Activated T-helper 1 cell treated with anti-CD3 and anti-CD28 coated beads, Interleukin-2, amount 50 U/mL, for 16 hours (primary cell): ENCODE data around the gene COL18A1.

Experiments used
- DNase-seq, 2 donors: peaks; one replicate each; pipeline ENCODE4 v3.0.0-alpha.2; 2020; ENCODE audit warnings: low read depth in 1 of 2, low spot score in 1 of 2

Gene COL18A1

DNA sequence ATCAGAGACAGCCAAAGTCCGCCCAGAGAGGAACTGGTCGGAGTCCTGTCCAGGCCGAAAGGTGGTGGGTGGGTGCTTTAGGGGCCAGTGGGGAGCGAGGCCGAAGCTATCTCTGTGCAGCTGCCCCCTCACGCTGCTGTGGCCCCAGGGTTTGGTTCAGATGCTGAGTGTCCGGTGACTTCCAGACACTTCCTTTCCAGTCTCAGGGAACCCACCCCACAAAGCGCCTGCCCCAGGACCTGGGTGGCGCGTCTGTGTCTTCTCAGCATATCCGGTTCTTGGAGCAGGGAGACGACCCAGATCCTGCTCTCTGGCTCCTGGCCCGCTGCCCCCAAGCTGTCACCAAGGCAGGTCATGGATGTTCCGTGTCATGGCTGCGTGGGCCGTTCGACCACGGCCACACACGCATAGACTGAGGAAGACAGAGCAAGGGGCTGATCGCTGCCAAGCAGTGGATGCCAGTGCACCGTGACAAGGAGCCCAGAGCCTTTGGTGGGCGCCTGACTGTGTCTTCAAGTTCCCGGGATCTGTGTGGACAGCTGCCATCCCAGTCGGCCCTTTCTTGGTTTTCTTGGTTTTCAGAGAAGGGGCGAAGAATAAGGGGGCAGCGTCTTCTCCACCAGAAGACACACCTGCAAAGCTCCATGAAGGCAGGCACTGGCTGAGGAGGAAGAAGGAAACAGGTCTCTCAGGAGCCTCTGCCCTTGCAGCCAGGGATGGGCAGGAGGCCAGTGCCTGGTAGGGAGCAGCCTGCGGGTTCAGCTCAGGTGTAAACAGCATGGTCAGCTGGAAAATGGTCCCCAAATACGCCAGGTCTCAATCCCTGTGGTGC lies 22.9 kb upstream of the COL18A1 start:
- no peak for DNase-seq

DNA sequence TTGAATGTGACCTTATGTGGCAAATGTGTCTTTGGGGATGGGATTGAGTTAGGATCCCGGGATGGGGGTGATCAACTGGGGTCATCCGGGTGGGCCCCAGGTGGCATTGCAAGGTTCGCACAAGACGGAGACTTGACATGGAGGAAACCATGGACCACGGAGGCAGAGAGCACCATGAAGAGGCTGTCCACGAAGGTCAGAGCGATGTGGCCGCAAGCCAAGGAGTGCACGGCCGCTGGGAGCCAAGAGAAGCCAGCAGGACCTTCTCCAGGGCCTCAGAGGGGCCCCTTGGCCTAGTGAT lies 22.3 kb upstream of the COL18A1 start:
- DNase-seq = no peak

DNA sequence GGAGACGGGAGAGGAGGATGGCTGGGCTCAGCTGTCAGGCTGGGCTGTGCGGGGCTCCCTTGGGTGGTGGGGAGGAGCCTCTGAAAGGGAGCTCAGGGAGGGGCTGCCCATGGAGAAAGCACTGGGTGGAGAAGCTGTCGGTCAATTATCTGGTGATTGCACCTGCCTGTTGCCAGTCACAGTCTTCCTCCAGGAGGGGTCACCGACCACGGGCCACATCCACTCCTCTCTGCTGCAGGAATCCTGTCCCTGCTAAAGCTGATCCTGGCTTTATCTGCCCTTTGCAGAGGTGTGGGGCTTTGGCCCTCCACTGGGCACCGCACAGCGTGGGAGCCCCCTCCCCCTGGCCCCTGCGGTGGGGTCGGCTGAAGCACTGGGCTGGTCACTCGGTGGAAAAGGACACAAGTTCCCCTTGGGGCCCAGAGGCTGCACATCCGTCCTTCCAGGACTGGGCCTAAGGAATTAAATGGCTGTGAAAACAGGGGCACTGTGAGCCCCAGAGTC lies 21.8 kb upstream of the COL18A1 start:
- DNase-seq = no peak

- DNase-seq = no peak
Measured at GRCh38 chr21:45383615-45384201, 21.3 kb upstream of the COL18A1 start.

- no peak for DNase-seq
Measured at GRCh38 chr21:45384656-45385548, 20.1 kb upstream of the COL18A1 start.

DNA sequence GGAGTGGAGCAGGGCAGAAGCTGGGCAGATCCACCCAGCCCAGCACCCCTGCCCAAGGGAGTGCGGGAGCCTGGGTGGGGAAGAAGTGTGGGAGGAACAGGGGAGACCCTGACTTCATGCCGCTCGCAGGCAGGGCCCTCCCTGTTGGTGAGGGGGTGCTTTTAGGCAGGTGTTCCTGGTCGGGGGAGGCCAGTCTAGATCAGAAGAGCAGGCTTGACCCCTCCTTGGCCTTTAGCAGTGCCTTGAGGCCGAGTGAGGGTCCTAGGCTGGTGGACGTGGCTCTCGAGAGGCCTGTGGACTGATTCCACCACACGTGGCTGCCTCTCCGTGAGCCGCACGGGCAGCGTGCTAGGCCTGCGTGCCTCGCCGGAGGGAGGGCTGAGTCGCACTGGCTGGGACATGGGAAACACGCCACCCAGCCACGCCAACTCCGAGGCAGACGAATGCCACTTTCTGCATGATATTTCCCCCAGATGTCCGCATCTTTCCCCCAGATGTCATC lies 19.4 kb upstream of the COL18A1 start:
- no peak for DNase-seq

DNA sequence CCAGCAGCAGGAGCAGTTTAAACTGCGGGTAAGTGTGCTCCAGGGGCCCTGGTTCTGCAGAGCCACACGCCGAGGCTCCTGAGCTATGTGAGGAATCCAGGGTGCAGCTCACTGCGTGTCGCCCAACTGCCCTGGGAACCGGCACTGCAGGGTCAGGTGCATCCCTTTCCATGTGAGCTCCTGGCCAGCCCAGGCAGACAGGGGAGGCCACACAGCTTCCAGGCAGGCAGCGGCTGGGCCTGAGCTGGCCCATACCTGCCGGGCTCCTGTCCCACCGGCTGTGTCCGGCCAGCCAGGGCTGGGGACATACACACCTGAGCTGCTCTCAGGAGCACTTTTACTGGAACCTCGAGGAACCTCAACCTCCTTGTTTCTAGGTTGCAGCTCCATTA lies 18.6 kb upstream of the COL18A1 start:
- DNase-seq = no peak

DNA sequence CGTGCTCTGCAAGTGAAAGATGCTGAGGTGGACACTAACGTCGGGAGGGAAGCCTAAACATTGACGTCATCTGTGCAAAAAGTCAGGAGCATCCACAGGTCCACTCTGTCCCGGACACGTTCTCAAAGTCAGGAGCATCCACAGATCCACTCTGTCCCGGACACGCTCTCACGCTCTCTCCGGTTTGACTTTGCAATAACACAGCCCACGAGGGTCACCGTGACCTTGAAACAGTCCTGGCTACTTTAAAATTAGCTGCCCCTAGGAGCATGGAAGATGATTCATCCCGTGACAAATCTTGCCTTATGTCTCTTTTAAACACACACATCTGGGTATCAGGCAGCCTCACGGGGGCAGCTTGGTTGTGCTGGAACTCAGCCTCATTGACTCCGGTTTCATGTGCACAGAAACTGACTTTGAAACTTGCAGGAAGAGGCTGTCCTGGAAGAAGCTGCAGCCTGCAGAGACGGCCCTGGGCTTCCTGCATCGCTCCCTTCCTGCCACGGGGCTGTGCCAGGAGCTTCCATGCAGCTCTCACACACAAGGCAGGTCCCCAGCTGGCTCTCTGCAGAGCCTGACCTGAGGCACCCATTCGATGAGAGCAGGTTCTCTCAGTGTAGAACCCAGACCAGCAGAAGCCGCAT lies 18.1 kb upstream of the COL18A1 start:
- no peak for DNase-seq

- no peak for DNase-seq
Measured at GRCh38 chr21:45387506-45387905, 17.5 kb upstream of the COL18A1 start.

- DNase-seq = no peak
Measured at GRCh38 chr21:45388011-45388521, 16.9 kb upstream of the COL18A1 start.

DNA sequence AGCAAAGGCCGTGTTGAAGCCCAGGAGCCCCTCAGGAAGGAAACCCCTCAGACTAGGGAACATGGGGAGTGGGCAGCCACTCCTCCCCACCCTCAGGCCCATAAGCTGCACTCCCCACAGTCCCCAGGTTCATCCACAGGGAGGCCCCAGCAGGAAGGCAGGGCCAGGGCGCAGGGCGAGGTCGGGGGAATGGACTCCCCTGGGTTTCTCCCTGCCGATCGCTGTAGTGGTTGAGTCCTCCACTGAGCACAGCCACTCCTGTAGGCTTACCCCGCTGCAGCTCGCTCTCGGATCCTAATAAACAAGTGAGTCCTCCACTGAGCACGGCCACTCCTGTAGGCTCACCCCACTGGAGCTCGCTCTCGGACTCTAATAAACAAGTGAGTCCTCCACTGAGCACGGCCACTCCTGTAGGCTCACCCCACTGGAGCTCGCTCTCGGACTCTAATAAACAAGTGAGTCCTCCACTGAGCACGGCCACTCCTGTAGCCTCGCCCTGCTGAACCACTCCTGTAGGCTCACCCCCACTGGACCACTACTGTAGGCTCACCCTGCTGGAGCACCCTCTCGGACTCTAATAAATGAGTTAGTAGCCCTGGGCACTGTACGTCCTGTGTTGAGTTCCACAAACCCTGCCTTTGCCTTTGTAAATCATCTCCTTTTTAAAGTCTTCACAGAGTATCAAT lies 16.2 kb upstream of the COL18A1 start:
- no peak for DNase-seq

GRCh38 chr21:45390121-45390751 lies 14.7 kb upstream of the COL18A1 start:
- no peak for DNase-seq

DNA sequence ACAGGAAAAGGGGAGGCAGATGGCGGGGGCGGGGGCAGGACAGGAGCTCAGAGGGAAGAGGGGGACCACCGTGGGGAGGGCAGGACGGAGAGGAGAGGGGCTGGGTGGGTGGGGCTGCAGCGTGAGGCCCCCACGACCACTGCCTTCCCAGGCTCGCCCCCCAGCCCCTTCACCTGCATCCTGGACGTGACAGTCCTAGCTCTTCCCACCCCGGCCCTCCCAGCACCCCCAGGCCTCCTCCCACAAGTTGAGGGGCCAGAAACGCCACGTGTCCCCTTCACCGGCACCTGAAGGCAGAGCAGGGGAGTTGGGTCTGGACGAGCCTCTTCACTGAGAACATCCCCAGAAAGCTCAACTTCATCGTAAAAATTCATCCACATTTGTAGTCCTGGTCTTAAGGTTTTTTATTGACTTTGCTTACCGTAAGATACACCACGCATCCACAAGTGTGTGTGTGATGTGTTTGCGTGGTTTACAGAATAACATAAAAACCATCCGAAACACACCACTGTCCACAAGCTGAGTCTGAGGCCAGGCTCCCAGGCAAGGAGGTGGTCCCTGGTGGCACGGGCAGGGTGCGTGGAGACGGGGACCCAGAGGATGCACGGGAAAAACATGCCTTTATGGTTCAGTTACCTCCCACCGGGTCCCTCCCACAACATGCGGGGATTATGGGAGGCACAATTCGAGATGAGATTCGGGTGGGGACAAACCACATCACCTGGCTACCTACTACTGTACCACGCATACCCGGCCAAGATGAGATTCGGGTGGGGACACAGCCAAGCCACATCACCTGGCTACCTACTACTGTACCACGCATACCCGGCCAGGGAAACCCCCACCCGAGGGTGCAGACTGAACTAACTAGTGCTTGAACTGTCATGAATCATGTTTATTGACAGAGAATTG lies 13.9 kb upstream of the COL18A1 start:
- no peak for DNase-seq

- no peak for DNase-seq
Measured at GRCh38 chr21:45391743-45392572, 13.0 kb upstream of the COL18A1 start.

DNA sequence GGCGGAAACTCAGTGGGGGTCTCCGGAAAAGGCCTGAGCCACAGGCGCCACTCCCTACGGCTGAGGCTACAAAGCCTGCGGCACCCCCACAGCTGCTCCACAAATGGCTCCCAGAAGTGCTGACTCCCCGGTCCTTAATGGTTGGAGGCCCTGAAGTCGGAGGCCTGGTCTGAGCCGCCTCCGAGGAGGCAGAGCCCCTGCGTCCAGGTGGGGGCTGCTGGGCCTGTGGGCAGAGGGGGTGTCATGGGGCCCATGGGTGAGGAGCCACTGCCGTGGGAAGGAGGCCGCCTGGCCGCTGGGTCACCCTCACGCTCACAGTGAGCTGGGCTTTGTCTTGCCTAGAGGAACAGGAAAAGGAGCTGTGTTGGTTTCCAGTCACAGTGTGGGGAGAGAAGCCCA lies 12.4 kb upstream of the COL18A1 start:
- DNase-seq = no peak

DNA sequence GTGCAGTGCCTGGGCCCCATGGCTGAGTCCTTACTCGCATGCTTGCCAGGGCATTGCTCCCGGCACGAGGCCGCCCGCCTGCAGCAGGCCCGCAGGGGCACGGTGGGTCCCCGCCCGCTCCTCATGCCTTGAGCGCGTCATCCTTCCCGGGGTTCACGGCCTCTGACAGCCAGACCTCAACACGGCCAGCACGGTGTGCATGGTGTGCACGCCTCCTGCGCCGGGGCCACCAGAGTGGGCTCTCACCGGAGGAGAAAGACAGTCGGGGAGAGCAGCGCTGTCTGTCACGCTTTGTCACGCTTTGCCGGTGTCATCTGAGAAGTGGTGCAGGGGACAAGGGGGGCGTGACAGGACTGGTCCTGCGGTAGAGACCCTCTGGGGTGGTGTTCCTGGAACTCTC lies 11.9 kb upstream of the COL18A1 start:
- no peak for DNase-seq

DNA sequence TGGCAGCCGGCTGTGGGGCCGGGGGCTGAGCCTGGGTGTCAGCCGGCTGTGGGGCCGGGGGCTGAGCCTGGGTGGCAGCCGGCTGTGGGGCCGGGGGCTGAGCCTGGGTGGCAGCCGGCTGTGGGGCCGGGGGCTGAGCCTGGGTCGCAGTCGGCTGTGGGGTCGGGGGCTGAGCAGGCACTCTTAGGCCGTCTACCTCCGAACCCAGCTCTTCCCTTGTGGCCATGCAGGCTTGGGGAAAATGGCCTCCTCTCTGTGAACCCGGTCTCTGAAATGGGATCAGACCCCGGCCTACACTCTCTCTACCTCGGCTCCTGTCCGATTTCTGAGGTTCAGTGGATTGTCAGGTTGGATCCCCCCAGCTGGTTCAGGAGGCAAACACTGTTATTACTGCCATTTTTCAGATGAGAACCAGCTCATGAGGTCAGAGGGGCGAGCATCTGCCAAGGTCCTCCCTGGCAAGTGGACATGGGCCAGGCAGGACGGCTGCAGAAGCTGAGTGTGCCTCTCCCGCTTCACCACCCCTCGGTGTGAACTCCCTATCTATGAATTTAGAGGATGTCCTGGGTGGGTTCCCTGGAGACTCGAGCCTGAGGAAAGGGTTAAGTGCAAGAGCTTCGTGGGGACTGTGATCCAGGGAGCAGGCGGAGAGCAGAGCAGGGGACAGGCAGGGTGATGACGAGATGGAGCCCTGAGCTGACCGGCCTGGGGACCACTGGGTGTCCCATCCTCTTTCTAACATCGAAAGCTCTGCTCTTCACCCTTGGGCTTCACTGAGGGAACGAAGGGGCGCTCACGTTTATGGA lies 10.9 kb upstream of the COL18A1 start:
- DNase-seq = no peak
